ENCODE measurements around the gene CRELD2. TPM values are rescaled to one million over a fixed set of nuclear protein-coding genes. Genes with fewer than 3 reads are reported as not detected.

CRELD2 gene
- total RNA-seq, 3 donors from 2014 or later (not counting 1 experiment from before 2014, with no cell fraction given), result 45.1 to 69.8 (median 48.5) TPM

DNA sequence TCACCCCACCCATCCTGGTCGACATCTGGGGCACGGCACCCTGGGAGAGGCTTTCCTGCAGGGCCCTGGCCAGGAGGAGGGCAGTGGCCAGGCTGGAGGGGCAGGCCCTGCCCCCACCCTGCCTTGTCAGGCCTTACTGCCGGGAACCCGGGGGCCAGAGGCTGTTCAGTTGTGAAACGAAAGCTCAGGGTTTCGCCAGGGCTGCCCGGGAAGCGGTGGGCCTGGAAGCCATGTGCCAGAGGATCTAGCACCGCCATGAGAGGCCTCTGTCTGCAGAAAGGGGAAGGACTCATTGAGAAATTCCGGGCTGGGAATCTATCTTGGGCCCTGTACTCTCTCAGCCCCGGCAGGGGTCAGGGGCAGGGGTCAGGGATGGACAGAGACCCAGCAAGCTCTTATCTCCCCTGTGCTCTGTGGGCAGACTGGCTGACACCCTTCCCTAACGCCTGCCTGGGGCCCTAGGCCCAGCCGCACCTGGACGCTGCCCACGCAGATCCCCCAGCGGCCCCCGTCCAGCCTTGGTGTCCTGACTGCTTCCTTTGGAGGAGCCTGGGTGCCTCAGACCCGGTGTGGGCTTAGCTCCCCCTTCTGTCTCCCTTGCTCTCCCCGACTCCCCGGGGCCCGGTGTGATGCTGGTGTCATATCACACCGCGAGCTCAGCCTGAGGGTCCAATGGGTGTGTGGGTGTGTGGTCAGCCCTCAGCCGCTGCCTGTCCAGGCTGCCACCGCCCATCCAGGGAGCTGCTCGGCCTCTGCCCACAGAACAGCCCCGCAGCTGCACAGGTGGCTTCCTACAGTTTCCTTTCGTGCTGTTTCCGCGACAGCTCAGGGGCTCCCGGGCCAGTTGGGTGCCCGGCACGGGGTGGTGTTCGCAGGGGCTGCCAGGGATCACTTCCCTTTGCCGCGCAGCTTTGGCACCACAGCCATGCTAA, 48.6 kb downstream of the CRELD2 start:
- TF ChIP-seq, protein P1, sequence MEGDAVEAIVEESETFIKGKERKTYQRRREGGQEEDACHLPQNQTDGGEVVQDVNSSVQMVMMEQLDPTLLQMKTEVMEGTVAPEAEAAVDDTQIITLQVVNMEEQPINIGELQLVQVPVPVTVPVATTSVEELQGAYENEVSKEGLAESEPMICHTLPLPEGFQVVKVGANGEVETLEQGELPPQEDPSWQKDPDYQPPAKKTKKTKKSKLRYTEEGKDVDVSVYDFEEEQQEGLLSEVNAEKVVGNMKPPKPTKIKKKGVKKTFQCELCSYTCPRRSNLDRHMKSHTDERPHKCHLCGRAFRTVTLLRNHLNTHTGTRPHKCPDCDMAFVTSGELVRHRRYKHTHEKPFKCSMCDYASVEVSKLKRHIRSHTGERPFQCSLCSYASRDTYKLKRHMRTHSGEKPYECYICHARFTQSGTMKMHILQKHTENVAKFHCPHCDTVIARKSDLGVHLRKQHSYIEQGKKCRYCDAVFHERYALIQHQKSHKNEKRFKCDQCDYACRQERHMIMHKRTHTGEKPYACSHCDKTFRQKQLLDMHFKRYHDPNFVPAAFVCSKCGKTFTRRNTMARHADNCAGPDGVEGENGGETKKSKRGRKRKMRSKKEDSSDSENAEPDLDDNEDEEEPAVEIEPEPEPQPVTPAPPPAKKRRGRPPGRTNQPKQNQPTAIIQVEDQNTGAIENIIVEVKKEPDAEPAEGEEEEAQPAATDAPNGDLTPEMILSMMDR (IDR thresholded peaks at IDR 0.05), result no peak
- Mint-ChIP-seq H3K36me3 (no peaks in the 10 kb centered on the region), H3K4me3 (peak overlapping the region; percentile 37), H3K9me3 (no peaks in the 10 kb centered on the region), H3K27ac (peak overlapping the region; percentile 75 to 80), H3K4me1 (peaks cover 9 to 32% of the 10 kb centered on the region in 2 donors), H3K27me3 (ENCODE audit: low read depth in 2 of 2) (no peaks in the 10 kb centered on the region)
- peak overlapping the region; percentile 43 for H3K27ac ChIP-seq (ENCODE audit: low read length)
- DNase-seq (peak; percentile 23 to 45), ATAC-seq (no peak)
- no peaks in the 10 kb centered on the region for H3K9me3 ChIP-seq (ENCODE audit: control insufficient read depth, insufficient read depth, low read length)
- peaks cover 69% of the 10 kb centered on the region for H3K4me1 ChIP-seq (ENCODE audit: control insufficient read depth, insufficient read depth, low read length)
- WGBS (ENCODE audit: insufficient coverage), result 32% methylated on average over 36 of the region's 36 CpGs
- no peak overlapping the region for H3K4me3 ChIP-seq (ENCODE audit: low read length)
- no peaks in the 10 kb centered on the region for H3K27me3 ChIP-seq (ENCODE audit: control insufficient read depth, insufficient read depth, low read length)
- peaks cover 19% of the 10 kb centered on the region for H3K36me3 ChIP-seq (ENCODE audit: control insufficient read depth, insufficient read depth, low read length)
- intact Hi-C loops (cut with micrococcal nuclease), result no loop called here

DNA sequence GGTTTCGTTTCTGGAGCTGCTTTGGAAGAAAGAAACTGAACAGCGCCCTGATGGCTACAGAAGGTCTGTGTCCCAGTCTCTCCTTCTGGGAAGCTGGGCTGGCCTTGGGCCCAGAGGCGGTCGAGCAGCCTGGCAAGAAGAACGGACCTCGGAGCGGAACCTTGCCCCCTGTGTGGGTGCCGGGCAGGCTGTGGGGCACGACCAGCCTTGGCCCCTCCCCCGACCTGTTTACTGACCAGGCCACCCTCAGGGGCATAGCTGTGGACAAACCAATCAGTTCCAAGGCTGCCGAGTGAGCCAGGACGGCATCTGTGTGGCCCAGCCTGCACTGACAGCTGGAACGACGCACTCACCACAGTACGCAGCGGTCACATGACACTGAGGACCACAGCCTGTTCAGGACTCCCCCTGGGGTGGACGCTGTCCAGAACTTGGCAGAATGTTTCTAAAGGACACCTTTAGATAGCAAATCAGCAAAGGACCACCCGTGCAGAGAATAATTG, 49.3 kb downstream of the CRELD2 start:
- peak overlapping the region; percentile 43 for H3K27ac ChIP-seq (ENCODE audit: low read length)

DNA sequence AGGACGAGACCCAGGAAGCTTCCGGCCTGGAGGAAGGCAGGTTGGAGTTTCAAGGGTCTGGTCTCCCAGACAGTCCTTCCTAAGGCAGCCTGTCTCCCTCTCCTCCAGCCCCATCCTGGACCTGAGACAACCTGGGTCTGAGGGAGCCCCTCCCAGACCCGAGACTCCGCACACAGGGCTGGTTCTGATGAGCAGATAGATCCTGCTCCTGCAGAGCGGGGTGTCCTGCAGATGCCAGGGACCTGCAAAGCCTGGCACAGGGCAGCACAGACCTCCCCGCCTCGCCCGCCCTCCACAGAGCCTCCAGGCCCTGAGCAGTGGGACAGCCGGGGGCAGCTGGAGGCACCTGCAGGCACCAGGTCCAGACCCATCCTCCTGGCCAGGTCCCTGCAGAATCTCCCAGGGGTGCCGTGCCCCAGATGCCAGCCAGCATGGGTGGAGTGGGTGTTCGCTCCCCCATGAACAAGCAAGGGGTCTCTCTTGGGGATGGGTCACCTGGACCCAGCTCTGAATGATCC, 49.9 kb downstream of the CRELD2 start:
- H3K4me1 Mint-ChIP-seq, result peaks cover 9 to 32% of the 10 kb centered on the region in 2 donors
- DNase-seq, result peak; percentile 19 to 38
- H3K4me3 ChIP-seq (ENCODE audit: low read length), result no peak overlapping the region
- no peaks in the 10 kb centered on the region for H3K9me3 ChIP-seq (ENCODE audit: control insufficient read depth, insufficient read depth, low read length)
- H3K36me3 Mint-ChIP-seq, result no peaks in the 10 kb centered on the region
- no peaks in the 10 kb centered on the region for H3K27me3 ChIP-seq (ENCODE audit: control insufficient read depth, insufficient read depth, low read length)
- WGBS (ENCODE audit: insufficient coverage), result 95% methylated on average over 11 of the region's 11 CpGs
- no peak overlapping the region for H3K27ac ChIP-seq (ENCODE audit: low read length)
- TF ChIP-seq, protein P1 (IDR thresholded peaks at IDR 0.05), result no peak
- no peak for ATAC-seq
- H3K4me1 ChIP-seq (ENCODE audit: control insufficient read depth, insufficient read depth, low read length), result peaks cover 57% of the 10 kb centered on the region
- no peaks in the 10 kb centered on the region for H3K27me3 Mint-ChIP-seq (ENCODE audit: low read depth in 2 of 2)
- H3K9me3 Mint-ChIP-seq, result no peaks in the 10 kb centered on the region
- H3K27ac Mint-ChIP-seq, result peak overlapping the region in 1 of 2 donors; percentile 80
- no peak overlapping the region for H3K4me3 Mint-ChIP-seq
- intact Hi-C loops (cut with micrococcal nuclease), result no loop called here
- peaks cover 10% of the 10 kb centered on the region for H3K36me3 ChIP-seq (ENCODE audit: control insufficient read depth, insufficient read depth, low read length)

More for the DNA sequence above, 49.3 kb downstream of the CRELD2 start:
- TF ChIP-seq, protein P1 (IDR thresholded peaks at IDR 0.05), result no peak
- no peaks in the 10 kb centered on the region for H3K9me3 ChIP-seq (ENCODE audit: control insufficient read depth, insufficient read depth, low read length)
- peaks cover 9 to 32% of the 10 kb centered on the region in 2 donors for H3K4me1 Mint-ChIP-seq
- peak; percentile 18 to 36 for DNase-seq
- peaks cover 16% of the 10 kb centered on the region for H3K36me3 ChIP-seq (ENCODE audit: control insufficient read depth, insufficient read depth, low read length)
- no peaks in the 10 kb centered on the region for H3K36me3 Mint-ChIP-seq
- WGBS (ENCODE audit: insufficient coverage), result 80% methylated on average over 18 of the region's 18 CpGs
- H3K4me3 ChIP-seq (ENCODE audit: low read length), result no peak overlapping the region
- H3K27me3 Mint-ChIP-seq (ENCODE audit: low read depth in 2 of 2), result no peaks in the 10 kb centered on the region
- H3K27ac Mint-ChIP-seq, result peak overlapping the region; percentile 75 to 80
- no peaks in the 10 kb centered on the region for H3K27me3 ChIP-seq (ENCODE audit: control insufficient read depth, insufficient read depth, low read length)
- ATAC-seq, result no peak
- no peaks in the 10 kb centered on the region for H3K9me3 Mint-ChIP-seq
- peak overlapping the region; percentile 37 for H3K4me3 Mint-ChIP-seq
- intact Hi-C loops (cut with micrococcal nuclease), result no loop called here
- peaks cover 63% of the 10 kb centered on the region for H3K4me1 ChIP-seq (ENCODE audit: control insufficient read depth, insufficient read depth, low read length)

Data from natural killer cell (primary cell).